Measurements from ENCODE around the gene GAK.

Gene GAK

GRCh38 chr4:915595-915994 lies 16.5 kb downstream of the GAK start:
- TF ChIP-seq TAF1 (IDR thresholded peaks at IDR 0.05; ENCODE audit: borderline replicate concordance, insufficient read depth, low read length), result no peak
- TF ChIP-seq REST (IDR thresholded peaks at IDR 0.05; ENCODE audit: insufficient read depth in 1 of 2, low read depth in 2 of 2, low read length in 2 of 2), result no peak
- TF ChIP-seq SIN3A (IDR thresholded peaks at IDR 0.05; ENCODE audit: borderline replicate concordance, insufficient read depth, low read length), result no peak
- TF ChIP-seq FOXP2 (optimal IDR thresholded peaks at IDR 0.05; ENCODE audit: borderline replicate concordance, extremely low read depth, extremely low read length, insufficient read depth), result no peak
- no peak for TF ChIP-seq POLR2AphosphoS5 (IDR thresholded peaks at IDR 0.05; ENCODE audit: low read depth, low read length)

GRCh38 chr4:915041-915474 lies 17.1 kb downstream of the GAK start:
- TF ChIP-seq FOXP2 (optimal IDR thresholded peaks at IDR 0.05; ENCODE audit: borderline replicate concordance, extremely low read depth, extremely low read length, insufficient read depth) (no peak), POLR2AphosphoS5 (IDR thresholded peaks at IDR 0.05; ENCODE audit: low read depth, low read length) (no peak), TAF1 (IDR thresholded peaks at IDR 0.05; ENCODE audit: borderline replicate concordance, insufficient read depth, low read length) (no peak), SIN3A (IDR thresholded peaks at IDR 0.05; ENCODE audit: borderline replicate concordance, insufficient read depth, low read length) (no peak), REST (IDR thresholded peaks at IDR 0.05; ENCODE audit: insufficient read depth in 1 of 2, low read depth in 2 of 2, low read length in 2 of 2) (no peak)

- no peak for TF ChIP-seq FOXP2 (optimal IDR thresholded peaks at IDR 0.05; ENCODE audit: borderline replicate concordance, extremely low read depth, extremely low read length, insufficient read depth)
- no peak for TF ChIP-seq POLR2AphosphoS5 (IDR thresholded peaks at IDR 0.05; ENCODE audit: low read depth, low read length)
- TF ChIP-seq SIN3A (IDR thresholded peaks at IDR 0.05; ENCODE audit: borderline replicate concordance, insufficient read depth, low read length), result no peak
- TF ChIP-seq TAF1 (IDR thresholded peaks at IDR 0.05; ENCODE audit: borderline replicate concordance, insufficient read depth, low read length), result no peak
- TF ChIP-seq REST (IDR thresholded peaks at IDR 0.05; ENCODE audit: insufficient read depth in 1 of 2, low read depth in 2 of 2, low read length in 2 of 2), result no peak
Measured at GRCh38 chr4:914531-914930, 17.6 kb downstream of the GAK start.

- TF ChIP-seq POLR2AphosphoS5 (IDR thresholded peaks at IDR 0.05; ENCODE audit: low read depth, low read length) (no peak), REST (IDR thresholded peaks at IDR 0.05; ENCODE audit: insufficient read depth in 1 of 2, low read depth in 2 of 2, low read length in 2 of 2) (no peak), FOXP2 (optimal IDR thresholded peaks at IDR 0.05; ENCODE audit: borderline replicate concordance, extremely low read depth, extremely low read length, insufficient read depth) (no peak), SIN3A (IDR thresholded peaks at IDR 0.05; ENCODE audit: borderline replicate concordance, insufficient read depth, low read length) (no peak), TAF1 (IDR thresholded peaks at IDR 0.05; ENCODE audit: borderline replicate concordance, insufficient read depth, low read length) (no peak)
Measured at GRCh38 chr4:913280-913618, 18.9 kb downstream of the GAK start.
